Endothelial cell of umbilical vein (primary cell): ENCODE measurements around the gene PRF1. TPM values are rescaled to one million over a fixed set of nuclear protein-coding genes. Genes with fewer than 3 reads are reported as not detected.

Experiments used
- BruUV-seq: library from RNA; stranded (reverse); fragments of 400-500 nt; replicated peaks from 2 replicates; lab custom pipeline; 2021; lab: Mats Ljungman, UMichigan
- CTCF ChIA-PET: fragments of 300-600, 350-600 bp; sonication (Branson Sonifier 250); formaldehyde crosslinking; loops from one replicate; lab custom pipeline; 2021; ENCODE audit warnings: antibody characterized with exemption, inconsistent platforms; lab: Charles Lee
- POLR2A ChIA-PET: fragments of 300-600, 350-600 bp; sonication (Branson Sonifier 250); formaldehyde crosslinking; loops from one replicate; lab custom pipeline; 2021; ENCODE audit warnings: antibody characterized with exemption, inconsistent platforms; lab: Charles Lee
- DNase-seq: peaks from one replicate; pipeline ENCODE4 v3.0.0-alpha.2; 2011; ENCODE audit warnings: low read depth, low spot score
- FAIRE-seq: peaks from 2 replicates; lab custom pipeline; 2011; peaks lifted over from hg19 to GRCh38; lab: Jason Lieb, UNC
- H2AFZ ChIP-seq: 2 replicates; pipeline ENCODE4 v1.6.0; 2012; ENCODE audit warnings: low read depth, low read length, control low read depth, inconsistent platforms
- H3K27ac ChIP-seq: 2 replicates; pipeline ENCODE4 v1.5.1; 2011; ENCODE audit warnings: low read depth, mild to moderate bottlenecking, control low read depth, low read length, moderate library complexity; ENCODE audit not compliant: insufficient read depth
- H3K27me3 ChIP-seq, 2 experiments: 2 replicates each; pipeline versions ENCODE4 v1.6.0 to v1.6.1; 2011; ENCODE audit warnings: low read length in 2 of 2, mixed read lengths in 1 of 2; ENCODE audit not compliant: control insufficient read depth in 2 of 2, insufficient read depth in 2 of 2
- H3K36me3 ChIP-seq, 2 experiments: 2 replicates in 1 of 2; 3 replicates in 1 of 2; pipeline ENCODE4 v1.5.1; 2011; ENCODE audit warnings: low read length in 2 of 2, mild to moderate bottlenecking in 1 of 2, moderate library complexity in 1 of 2; ENCODE audit not compliant: control insufficient read depth in 2 of 2, insufficient read depth in 2 of 2; ENCODE audit errors: extremely low read depth in 1 of 2
- H3K4me1 ChIP-seq: 3 replicates; pipeline ENCODE4 v1.5.1; 2011; ENCODE audit warnings: mild to moderate bottlenecking, low read length; ENCODE audit not compliant: control insufficient read depth, insufficient read depth; ENCODE audit errors: extremely low read depth
- H3K4me2 ChIP-seq: 2 replicates; pipeline ENCODE4 v1.6.1; 2011; ENCODE audit warnings: low read length, control low read depth, mixed read lengths; ENCODE audit not compliant: insufficient read depth
- H3K4me3 ChIP-seq, 3 experiments: fragments of 200-600 bp in 1 of 3; sonication (generic), shearing (Covaris generic) in 1 of 3; replicated peaks in 1 of 3; 2 replicates each; pipeline ENCODE4 v1.5.1; 2011 to 2016; ENCODE audit warnings: control low read depth in 3 of 3, low read length in 3 of 3, mild to moderate bottlenecking in 2 of 3, inconsistent platforms in 1 of 3, low read depth in 1 of 3, moderate library complexity in 1 of 3; ENCODE audit not compliant: insufficient read depth in 1 of 3
- H3K79me2 ChIP-seq: 2 replicates; pipeline ENCODE4 v1.6.0; 2012; ENCODE audit warnings: low read length, inconsistent platforms; ENCODE audit not compliant: control insufficient read depth, insufficient read depth
- H3K9ac ChIP-seq: replicated peaks from 2 replicates; pipeline ENCODE3; 2011; ENCODE audit warnings: low read length, control low read depth; ENCODE audit not compliant: insufficient read depth; ENCODE audit errors: extremely low read depth
- H3K9me1 ChIP-seq: replicated peaks from 3 replicates; pipeline ENCODE4 v1.6.0; 2011; ENCODE audit warnings: mild to moderate bottlenecking, low read length; ENCODE audit not compliant: control insufficient read depth, insufficient read depth; ENCODE audit errors: extremely low read depth
- H3K9me3 ChIP-seq: replicated peaks from 2 replicates; pipeline ENCODE4 v1.5.1; 2012; ENCODE audit warnings: low read length, inconsistent platforms; ENCODE audit not compliant: control insufficient read depth, insufficient read depth
- H4K20me1 ChIP-seq: replicated peaks from 2 replicates; pipeline ENCODE3; 2011; ENCODE audit warnings: mild to moderate bottlenecking, low read length; ENCODE audit not compliant: control insufficient read depth, insufficient read depth; ENCODE audit errors: extremely low read depth
- EZH2 ChIP-seq: IDR thresholded peaks from 2 replicates; pipeline ENCODE4 v1.6.1; 2012; ENCODE audit warnings: borderline replicate concordance, low read depth, mild to moderate bottlenecking, moderate library complexity, low read length, inconsistent platforms; ENCODE audit not compliant: severe bottlenecking
- FOS ChIP-seq: IDR thresholded peaks from 2 replicates; pipeline ENCODE4 v1.6.1; 2011; ENCODE audit warnings: mild to moderate bottlenecking, low read length, moderate library complexity, borderline replicate concordance; ENCODE audit not compliant: insufficient read depth
- GATA2 ChIP-seq: IDR thresholded peaks from 2 replicates; pipeline ENCODE4 v1.7.0; 2011; ENCODE audit warnings: low read depth, mild to moderate bottlenecking, moderate library complexity, mixed read lengths, low read length; ENCODE audit not compliant: insufficient read length, insufficient read depth
- JUN ChIP-seq: IDR thresholded peaks from 2 replicates; pipeline ENCODE4 v1.6.1; 2011; ENCODE audit warnings: borderline replicate concordance, low read depth; ENCODE audit not compliant: insufficient read length, insufficient read depth
- MYC ChIP-seq: IDR thresholded peaks from one replicate; pipeline ENCODE4 v1.6.1; 2011; ENCODE audit warnings: mild to moderate bottlenecking, low read depth, low read length
- POLR2A ChIP-seq: IDR thresholded peaks from 2 replicates; pipeline ENCODE4 v1.6.1; 2012; ENCODE audit warnings: low read depth, mild to moderate bottlenecking, control low read depth, low read length
- POLR2AphosphoS5 ChIP-seq: IDR thresholded peaks from 2 replicates; pipeline ENCODE4 v1.6.1; 2012; ENCODE audit warnings: low read depth, mild to moderate bottlenecking, control low read depth, low read length, moderate library complexity; ENCODE audit not compliant: insufficient read depth
- dilution Hi-C: fragments of 300-500 bp; cut with MboI; formaldehyde crosslinking; loops from one replicate; pipeline ENCODE4 v1.15.0; 2019; ENCODE audit warnings: low sequenced_read_pairs; ENCODE audit not compliant: extremely low pct_ligation_motif_present
- intact Hi-C: fragments of 100-400 bp; cut with micrococcal nuclease; formaldehyde crosslinking; loops from one replicate; pipeline ENCODE4 v1.10.0; 2022
- polyA plus RNA-seq, 4 experiments: library from polyadenylated mRNA; depleted of rRNA in 3 of 4; stranded (reverse) in 3 of 4; unstranded in 1 of 4; fragments of >200 nt; gene quantifications; 2 replicates each; pipeline versions ENCODE4 v1.2.1 to v1.2.3, GENCODE V29; 2011 to 2012; ENCODE audit warnings: missing spikeins in 1 of 4
- total RNA-seq: library from RNA; stranded (reverse); gene quantifications from 2 replicates; pipeline ENCODE4 v1.2.3, GENCODE V29; 2021
- TF ChIP-seq, protein P1 (sequence below): IDR thresholded peaks from 2 replicates; pipeline ENCODE4 v1.6.1; 2011; ENCODE audit not compliant: insufficient read depth, insufficient read length
- TF ChIP-seq, protein P2 (sequence below), 2 donors: IDR thresholded peaks; 1 replicate in 1 of 2; 2 replicates in 1 of 2; pipeline ENCODE4 v1.5.1; 2011; ENCODE audit warnings: low read length in 2 of 2, mild to moderate bottlenecking in 2 of 2, moderate library complexity in 2 of 2, control low read depth in 1 of 2, inconsistent platforms in 1 of 2, low read depth in 1 of 2; ENCODE audit not compliant: insufficient read depth in 1 of 2; ENCODE audit errors: extremely low read depth in 1 of 2

Gene PRF1
- total and polyA plus RNA-seq, 2 donors (not counting 3 experiments of a cell fraction or from before 2014, with no cell fraction given): not detected

DNA sequence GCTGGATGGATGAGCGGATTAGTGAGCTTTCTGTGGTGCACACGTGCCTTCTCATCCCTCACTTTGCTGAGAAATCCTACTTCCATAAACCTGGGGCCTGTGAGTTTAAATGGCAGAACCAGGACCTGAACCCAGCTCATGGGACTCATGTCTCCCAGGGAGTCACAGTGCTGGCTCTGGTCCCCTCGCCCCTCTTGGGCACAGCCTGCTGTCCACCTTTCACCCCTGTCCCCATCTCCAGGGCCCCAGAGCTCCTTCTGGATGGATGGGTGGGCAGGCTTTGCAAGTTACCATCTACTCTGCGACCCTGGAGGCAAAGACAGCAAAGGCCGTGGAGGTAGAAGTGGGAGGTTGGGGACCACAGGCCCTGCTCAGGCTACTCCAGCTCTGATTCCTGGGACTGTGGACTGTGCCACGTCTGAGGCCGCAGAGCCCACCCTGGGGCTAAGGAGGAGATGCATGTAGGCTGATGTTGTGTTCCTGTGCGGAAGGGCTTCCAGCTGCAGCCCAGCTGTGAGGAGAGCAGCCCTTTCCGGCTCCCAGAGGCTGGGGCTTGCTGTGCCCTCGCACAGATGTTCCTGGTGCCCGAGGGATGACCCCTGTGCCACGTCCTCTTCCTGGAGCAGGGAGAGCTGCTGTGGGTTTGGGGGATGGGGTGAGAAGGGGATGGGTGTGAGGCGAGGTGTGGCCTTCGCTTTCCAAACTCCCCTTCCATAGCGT lies 40.3 kb downstream of the PRF1 start:
- Histone ChIP-seq H3K9me1 (no peaks in the 10 kb centered on the region), H3K27me3 (no peaks in the 10 kb centered on the region), H3K9ac (no peak overlapping the region), H3K4me2 (no peak overlapping the region), H3K36me3 (no peaks in the 10 kb centered on the region), H4K20me1 (no peaks in the 10 kb centered on the region), H2AFZ (no peak overlapping the region), H3K4me3 (no peak overlapping the region), H3K9me3 (no peaks in the 10 kb centered on the region), H3K27ac (no peak overlapping the region), H3K4me1 (no peaks in the 10 kb centered on the region), H3K79me2 (no peaks in the 10 kb centered on the region)
- FAIRE-seq: no peak
- dilution Hi-C loops (no loop called here), intact Hi-C loops (no loop called here)
- DNase-seq: no peak
- no TSS peak for BruUV-seq
- ChIA-PET POLR2A (no interaction called here), CTCF (interaction anchor here (2.3 kb wide), 1 partner anchor 102 kb away, joined by 8 read pairs; no protein-coding TSS in a partner anchor)
- no peak for TF ChIP-seq MYC

DNA sequence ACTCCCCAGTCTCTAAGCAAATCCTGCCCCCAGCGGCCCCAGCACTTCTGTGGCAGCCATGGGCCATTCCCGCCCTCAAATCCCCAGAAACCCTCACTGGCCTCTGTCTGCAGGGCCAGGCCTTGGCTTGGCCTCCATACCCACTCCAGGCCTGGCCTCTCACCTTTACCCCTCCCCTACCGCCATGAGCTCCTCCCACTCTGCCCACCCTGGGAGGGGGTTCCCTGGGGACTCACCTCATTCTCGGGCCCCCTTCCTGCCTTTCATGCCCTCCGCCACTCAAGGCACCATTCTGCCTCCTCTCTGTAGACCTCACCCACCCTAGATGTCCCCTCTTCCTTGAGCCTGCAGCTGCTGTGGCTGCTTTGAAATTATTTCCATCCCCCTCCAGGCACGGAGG lies 41.0 kb downstream of the PRF1 start:
- H3K4me1 ChIP-seq: no peaks in the 10 kb centered on the region
- no peak overlapping the region for H3K4me3 ChIP-seq
- no peak overlapping the region for H3K4me2 ChIP-seq
- dilution Hi-C loops: no loop called here
- H3K9me1 ChIP-seq: no peaks in the 10 kb centered on the region
- TF ChIP-seq EZH2: no peak
- TF ChIP-seq JUN: no peak
- no peak for TF ChIP-seq FOS
- no peak for TF ChIP-seq POLR2A
- no peak for TF ChIP-seq MYC
- TF ChIP-seq, protein P1, sequence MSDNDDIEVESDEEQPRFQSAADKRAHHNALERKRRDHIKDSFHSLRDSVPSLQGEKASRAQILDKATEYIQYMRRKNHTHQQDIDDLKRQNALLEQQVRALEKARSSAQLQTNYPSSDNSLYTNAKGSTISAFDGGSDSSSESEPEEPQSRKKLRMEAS: no peak
- TF ChIP-seq GATA2: no peak
- no peak for TF ChIP-seq POLR2AphosphoS5
- TF ChIP-seq, protein P2, sequence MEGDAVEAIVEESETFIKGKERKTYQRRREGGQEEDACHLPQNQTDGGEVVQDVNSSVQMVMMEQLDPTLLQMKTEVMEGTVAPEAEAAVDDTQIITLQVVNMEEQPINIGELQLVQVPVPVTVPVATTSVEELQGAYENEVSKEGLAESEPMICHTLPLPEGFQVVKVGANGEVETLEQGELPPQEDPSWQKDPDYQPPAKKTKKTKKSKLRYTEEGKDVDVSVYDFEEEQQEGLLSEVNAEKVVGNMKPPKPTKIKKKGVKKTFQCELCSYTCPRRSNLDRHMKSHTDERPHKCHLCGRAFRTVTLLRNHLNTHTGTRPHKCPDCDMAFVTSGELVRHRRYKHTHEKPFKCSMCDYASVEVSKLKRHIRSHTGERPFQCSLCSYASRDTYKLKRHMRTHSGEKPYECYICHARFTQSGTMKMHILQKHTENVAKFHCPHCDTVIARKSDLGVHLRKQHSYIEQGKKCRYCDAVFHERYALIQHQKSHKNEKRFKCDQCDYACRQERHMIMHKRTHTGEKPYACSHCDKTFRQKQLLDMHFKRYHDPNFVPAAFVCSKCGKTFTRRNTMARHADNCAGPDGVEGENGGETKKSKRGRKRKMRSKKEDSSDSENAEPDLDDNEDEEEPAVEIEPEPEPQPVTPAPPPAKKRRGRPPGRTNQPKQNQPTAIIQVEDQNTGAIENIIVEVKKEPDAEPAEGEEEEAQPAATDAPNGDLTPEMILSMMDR (IDR thresholded peaks at IDR 0.05; ENCODE audit: extremely low read depth in 1 of 2, insufficient read depth in 1 of 2, low read depth in 1 of 2, low read length in 2 of 2): no peak
- no peaks in the 10 kb centered on the region for H4K20me1 ChIP-seq
- FAIRE-seq (no peak), DNase-seq (no peak)
- H3K9ac ChIP-seq: no peak overlapping the region
- BruUV-seq: no TSS peak
- ChIA-PET CTCF (interaction anchor here (1.7 to 2.3 kb wide), 2 partner anchors 101 to 198 kb away, joined by 8 read pairs; no protein-coding TSS in a partner anchor), POLR2A (no interaction called here)
- intact Hi-C loops: no loop called here
- no peaks in the 10 kb centered on the region for H3K9me3 ChIP-seq
- no peaks in the 10 kb centered on the region for H3K79me2 ChIP-seq
- H3K36me3 ChIP-seq: no peaks in the 10 kb centered on the region
- no peak overlapping the region for H3K27ac ChIP-seq
- H2AFZ ChIP-seq: no peak overlapping the region
- no peaks in the 10 kb centered on the region for H3K27me3 ChIP-seq
